Stimulated activated CD4-positive, alpha-beta T cell treated with anti-CD3 and anti-CD28 coated beads, Interleukin-4, amount 100 ng/mL, for 1 hour (primary cell): ENCODE data around the gene DMGDH.

ENCODE experiments used
- DNase-seq: peaks from one replicate; pipeline ENCODE4 v3.0.0-alpha.2; 2020

DMGDH gene

DNA sequence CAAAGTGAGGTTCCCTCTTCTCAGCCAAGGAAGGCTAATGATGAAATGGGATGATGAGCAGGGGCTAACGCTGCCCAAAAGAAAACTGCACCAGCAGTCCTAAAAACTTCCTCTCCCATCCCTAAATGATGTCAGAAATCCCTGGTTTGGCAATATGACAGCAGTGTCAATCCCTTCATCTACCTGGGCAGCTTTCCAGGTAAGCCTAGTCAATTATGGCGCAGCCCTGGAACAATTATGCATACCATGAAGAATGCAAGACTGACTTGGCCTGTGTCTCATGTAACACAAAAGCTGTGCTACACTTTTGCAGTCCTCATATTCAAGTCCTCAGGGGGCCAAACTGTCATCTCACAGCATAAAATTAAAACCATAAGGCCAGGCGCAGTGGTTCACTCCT, 7.0 kb downstream of the DMGDH start:
- DNase-seq, result no peak

GRCh38 chr5:79059674-79060073, 9.8 kb downstream of the DMGDH start:
- DNase-seq, result no peak

DNA sequence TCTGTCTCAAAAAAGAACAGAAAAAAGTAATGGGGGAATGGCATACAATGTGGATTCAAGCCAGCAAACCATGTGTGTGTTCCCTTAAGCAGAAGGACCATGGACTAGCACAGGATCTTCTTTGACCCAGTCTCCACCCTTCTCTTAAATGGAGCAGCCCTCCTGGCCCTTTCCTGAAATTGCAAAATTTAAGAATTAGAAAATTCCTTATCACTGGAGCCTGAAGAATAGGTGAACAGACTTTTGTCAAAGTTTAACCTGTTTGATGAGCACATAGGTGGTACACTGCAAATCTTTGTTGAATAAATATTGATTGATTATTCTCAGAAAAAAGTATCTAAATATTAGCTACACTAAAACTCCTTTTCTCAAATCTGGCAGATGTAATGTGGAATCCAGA, 12.6 kb downstream of the DMGDH start:
- no peak for DNase-seq

DNA sequence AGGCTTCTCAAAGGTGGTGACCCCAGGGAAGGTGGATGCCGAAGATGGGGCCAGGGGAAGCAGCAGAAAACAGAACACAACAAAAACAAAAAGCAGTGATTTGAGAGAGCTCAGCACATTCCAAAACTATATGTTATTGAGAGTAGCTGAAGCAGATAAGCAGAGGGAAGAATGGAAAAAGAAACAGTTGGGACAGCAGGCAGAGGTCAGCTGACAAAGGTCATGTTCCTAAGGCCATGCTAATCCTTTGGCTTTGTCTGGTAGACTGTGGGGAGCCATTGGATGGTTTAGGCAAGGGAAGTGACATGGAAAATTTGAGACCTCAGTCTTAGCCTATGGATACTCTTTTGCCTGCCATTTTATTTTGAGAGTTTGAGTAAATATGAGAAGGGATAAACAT, 14.5 kb downstream of the DMGDH start:
- DNase-seq, result no peak

GRCh38 chr5:79053321-79053720, 16.2 kb downstream of the DMGDH start:
- DNase-seq, result no peak

DNA sequence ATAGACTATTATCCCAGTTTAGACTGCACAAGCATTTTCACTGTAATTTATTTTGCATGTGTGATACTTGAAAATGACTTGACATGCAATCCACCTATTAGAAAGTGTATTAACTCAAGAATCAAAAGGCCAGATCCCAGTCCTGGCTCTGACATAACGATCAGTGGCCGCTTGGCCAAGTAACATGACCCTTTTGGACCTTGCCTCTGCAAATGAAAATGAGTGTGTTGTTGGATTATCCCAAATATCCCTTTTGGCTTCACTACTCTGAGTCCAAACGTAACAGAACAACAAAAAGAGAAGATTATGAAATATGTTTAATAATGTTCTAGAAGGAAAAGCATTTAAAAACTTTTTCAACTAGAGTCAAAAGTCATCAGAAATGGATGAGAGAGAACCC, 19.0 kb downstream of the DMGDH start:
- DNase-seq, result no peak

GRCh38 chr5:79048437-79048836, 21.0 kb downstream of the DMGDH start:
- DNase-seq, result no peak

GRCh38 chr5:79047199-79047598, 22.3 kb downstream of the DMGDH start:
- no peak for DNase-seq

- no peak for DNase-seq
These were observed 27.3 kb downstream of the DMGDH start for GRCh38 chr5:79042188-79042587.

DNA sequence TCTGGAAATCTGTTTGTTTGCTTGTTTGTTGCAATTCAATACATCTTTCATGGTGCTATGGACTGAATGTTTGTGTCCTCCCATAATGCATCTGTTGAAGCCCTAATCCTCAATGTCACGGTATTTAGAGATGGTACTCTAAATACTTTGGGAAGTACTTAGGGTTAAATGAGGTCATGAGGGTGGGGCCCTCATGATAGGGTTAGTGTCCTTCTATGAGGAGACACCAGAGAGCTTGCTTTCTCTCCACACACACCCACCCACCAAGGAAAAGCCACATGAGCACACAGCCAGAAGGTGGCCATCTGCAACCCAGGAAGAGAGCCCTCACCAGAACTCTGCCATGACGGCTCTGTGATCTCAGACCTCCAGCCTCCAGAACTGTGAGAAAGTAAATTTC, 32.7 kb downstream of the DMGDH start:
- no peak for DNase-seq

GRCh38 chr5:79035237-79035636, 34.2 kb downstream of the DMGDH start:
- no peak for DNase-seq

GRCh38 chr5:79032782-79033181, 36.7 kb downstream of the DMGDH start:
- no peak for DNase-seq

DNA sequence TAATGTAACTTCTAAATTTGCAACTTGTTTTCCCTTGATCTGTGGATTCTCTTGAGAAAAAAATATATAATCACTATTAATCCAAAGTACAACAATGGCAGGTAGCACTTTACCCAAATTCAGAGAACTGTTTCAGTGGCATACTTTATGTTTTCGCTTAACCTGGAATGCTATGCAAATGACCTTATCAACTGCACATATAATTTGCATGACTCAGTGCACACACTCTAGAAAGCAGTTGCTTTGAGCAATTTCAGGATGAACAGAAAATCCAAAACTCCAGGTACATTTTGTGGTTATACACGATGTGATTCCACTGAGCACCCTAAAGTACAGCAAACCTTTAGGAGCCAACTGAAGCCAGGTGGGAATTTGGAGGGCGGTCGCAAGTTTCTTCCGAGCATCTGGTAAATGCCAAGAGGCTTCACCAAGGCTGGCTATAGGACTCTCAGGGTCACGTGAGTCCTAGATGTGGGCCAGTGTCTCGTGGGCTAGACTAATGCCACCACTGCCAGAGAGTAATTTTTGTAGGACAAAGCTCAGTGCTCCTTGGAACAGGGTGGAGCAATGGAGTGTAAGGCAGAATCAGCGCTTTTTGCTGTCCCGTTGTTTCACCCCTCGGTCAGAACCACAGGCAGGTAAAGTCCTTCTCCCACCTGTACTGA, 37.3 kb downstream of the DMGDH start:
- DNase-seq, result no peak

GRCh38 chr5:79031485-79031867, 38.0 kb downstream of the DMGDH start:
- DNase-seq, result no peak

DNA sequence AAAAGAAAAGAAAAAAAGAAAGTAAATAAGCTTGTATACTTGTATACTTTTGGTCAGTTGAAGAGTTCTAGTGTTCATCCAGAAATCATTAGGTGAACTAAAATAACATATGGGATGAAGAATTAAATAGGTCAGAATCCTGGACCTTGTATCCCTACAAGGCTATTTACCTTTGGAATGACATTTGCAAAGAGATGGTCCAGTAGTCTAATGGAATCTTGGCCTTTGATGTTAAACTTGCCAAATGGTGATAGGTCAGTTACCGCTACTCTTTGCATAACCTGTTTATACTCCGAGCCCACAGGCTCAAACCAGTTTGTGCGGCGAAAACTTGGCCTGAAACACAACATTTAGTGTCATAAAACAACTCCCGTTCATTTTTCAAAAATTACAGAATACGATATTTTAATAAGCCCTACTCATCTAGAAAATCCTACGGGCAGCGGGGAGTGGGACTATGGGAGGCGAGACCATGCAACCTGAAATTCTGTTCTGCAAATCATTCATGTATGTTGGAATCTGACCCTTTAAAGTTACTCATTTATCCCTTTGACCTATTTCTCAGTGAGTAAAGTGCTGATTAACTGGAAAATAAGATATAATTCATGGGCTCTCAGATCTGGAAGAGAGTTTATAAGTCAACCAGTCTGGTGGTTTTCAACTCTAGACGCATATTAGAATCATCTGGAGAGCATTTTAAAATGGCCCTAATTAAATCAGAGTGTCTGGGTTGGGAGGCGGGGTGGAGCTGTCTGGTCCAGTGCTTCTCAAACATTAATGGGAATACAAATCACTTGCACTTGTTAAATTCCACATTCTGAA, 38.6 kb downstream of the DMGDH start:
- DNase-seq, result no peak

- DNase-seq, result peak; percentile 51
These were observed 44.4 kb downstream of the DMGDH start for GRCh38 chr5:79025054-79025472.

DNA sequence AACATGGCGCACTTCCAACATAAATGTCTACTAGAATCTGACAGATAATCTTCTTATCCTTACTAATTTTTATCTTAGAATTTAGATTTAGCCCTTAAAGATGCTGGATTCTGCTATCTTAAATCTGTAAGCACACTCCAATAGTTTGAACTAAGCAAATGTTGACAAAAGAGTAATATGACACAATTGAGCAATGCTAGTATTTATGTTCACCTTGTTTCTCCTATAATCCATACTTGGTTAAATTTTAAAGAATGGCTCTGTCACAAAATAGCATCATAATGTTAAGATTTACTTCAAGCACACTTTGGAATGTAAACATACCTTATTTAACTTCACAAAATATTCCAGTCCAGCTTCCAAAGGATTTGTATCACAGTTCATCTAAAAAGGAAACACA, 45.5 kb downstream of the DMGDH start:
- DNase-seq, result no peak

DNA sequence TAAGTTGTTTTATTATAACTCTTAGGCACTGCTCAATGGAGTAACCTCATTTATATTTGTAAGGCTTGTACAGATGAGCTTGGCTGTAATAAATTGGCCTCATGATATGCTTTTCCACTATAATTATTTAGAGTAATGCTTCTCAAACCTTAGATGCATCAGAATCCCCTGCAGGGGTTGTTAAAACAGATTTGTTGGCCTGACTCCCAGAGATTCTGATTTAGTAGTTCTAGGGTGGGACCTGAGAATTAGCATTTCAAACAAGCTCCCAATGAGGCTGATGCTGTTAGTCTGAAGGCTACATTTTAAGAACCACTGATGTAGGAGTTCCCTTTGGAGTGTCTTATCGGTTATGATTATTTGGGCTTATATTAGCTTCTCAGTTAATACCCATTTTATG, 46.1 kb downstream of the DMGDH start:
- DNase-seq, result no peak

DNA sequence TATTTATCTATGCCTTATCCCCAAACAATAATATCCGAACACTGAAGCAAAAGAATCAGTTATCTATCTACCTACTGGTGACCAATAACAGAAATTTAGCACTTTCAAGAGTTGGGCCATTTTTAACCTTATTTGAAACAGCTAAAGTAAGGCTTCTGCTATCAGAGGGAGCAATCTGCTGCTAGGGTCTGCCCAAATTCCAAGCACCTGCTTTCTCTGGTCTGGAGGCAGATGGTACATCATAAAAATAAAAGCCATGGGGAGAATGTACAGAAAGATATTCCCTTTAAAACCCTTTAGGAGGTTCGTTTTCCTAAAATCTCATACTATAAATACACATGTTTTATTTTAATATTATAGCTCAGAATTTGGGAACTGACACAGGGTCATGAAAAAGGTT, 46.7 kb downstream of the DMGDH start:
- DNase-seq, result no peak

DNA sequence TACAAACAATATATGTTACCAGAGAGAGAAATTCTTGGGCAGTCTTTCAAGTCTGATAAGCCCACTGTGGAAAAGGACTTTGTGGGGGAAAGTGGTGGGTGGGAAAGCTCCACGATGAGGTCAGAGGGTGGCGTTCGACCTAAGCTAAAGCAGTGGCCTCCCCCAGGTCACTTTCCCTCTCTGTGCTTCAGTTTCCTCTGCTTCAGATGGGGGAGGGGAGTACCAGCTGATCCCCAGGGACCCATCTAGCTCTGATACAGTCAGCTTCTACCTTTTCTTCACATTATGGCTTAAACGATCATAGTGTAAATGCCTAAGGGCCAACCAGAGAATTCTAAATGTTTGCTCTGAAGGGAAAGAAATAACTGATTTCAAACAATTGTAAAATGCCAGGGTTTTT, 47.7 kb downstream of the DMGDH start:
- DNase-seq, result no peak

DNA sequence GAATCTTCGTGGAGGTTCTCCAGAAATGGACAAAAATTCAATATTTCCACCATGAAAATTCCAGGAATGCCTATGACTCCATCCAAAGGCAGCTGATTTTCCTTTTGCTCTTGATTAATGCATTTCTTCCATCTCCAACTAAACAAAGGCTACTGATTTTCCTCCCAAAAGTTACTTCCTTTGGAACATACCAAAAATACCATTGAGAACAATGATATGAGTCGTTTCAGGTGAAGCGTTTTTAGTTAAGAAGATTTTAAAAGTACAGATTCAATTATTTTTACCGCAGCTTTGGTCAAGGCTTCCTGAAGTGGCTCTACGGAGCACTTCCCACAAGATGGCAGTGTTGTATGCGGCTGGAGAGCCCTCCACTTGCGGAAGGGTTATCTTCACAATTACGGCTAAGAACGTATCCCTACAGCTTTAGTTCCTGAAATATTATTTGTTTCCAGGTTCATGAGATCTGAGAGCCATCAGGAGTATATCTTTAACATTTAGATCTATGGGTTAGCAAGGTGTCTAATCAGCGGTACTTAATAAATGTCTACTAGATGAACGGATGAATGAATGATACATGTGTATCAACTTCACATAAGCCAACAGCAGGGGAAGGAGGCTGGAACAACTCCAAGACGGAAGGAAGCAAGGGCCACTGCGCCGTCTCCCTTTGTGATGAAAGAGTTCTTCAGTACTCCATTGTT, 48.5 kb downstream of the DMGDH start:
- DNase-seq, result peak; percentile 35

DNA sequence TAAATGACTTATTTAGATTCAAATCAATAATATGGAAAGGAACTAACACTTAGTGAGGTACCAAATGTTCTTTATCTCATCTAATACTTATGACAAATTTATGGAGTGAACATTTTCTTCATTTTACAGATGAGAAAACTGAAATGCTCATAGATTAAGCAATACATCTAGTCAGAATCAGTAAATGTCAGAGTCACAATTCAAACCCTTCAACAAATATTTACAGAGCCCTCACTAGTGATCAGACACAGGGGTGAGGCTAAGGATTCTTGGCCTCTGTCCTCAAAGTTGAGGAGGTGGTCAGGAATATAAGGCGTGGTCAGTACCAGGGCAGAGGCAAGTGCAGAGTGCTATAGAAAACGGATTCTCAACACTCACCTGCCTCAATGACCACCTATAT, 54.8 kb downstream of the DMGDH start:
- no peak for DNase-seq

DNA sequence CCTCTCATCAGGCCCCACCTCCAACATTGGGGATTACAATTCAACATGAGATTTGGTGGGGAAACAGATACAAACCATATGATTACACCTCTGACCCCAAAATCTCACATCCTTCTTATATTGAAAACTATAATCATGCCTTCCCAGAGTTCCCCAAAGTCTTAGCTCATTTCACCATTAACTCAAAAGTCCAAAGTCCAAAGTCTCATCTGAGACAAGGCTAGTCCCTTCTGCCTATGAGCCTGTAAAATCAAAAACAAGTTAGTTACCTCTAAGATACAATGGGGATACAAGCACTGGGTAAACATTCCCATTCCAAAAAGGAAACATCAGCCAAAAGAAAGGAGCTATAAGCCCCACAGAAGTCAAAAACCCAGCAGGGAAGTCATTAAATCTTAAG, 57.6 kb downstream of the DMGDH start:
- no peak for DNase-seq

DNA sequence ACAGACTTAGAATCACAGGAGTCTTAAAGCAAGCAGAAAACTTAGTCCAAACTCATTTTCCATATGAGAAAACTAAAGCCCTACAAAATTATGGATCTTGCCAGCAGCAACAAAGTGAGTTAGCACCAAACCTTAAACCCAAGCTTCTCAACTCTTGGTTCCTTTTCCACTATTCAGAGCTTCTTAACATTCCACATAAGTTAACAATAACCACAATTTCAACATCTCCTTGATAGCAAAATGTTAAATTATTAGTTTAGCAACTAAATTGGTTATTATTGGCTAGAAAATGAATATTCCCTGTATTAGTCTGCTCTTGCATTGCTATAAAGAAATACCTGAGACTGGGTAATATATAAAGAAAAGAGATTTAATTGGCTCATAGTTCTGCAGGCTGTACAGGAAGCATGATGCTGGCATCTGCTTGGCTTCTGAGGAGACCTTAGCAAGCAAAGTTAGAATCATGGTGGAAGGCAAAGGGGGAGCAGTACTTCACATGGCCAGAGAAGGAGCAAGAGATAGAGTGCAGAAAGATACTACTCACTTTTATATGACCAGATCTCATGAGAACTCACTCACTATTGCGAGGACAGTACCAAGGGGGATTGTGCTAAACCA, 58.1 kb downstream of the DMGDH start:
- no peak for DNase-seq
